ENCODE measurements around the gene AGAP1.

The AGAP1 gene

DNA sequence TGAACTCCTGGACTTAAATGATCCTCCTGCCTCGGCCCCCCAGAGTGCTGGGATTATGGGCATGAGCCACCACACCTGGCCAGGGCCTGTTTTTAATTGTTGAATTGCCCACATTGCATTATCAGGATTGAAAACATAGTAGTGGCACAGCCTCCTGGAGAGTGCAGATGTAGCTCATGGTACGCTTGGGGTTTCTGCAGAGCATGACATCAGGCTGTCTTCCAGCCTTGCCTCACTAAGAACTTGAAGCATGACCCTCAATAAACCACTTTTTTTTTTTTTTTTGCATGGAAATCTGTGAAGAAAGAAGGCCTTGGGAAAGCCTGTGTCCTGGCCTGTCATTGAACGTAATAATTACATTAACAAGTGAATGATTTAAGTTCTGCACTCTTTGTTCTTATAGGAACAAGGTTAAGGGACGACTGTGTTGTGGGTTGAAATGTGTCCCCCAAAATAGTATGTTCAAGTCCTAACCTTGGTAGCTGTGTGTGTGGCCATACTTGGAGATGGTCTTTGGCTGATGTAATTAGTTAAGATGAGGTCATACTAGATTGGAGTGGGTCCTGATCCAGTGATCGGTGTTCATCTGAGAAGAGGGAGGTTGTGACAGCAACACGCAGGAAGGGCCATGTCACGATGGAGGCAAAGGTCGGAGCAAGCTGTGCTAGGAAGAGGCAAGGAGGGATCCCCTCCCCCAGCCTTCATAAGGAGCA is 90.2 kb downstream of the AGAP1 start:
- TF ChIP-seq, protein P1, sequence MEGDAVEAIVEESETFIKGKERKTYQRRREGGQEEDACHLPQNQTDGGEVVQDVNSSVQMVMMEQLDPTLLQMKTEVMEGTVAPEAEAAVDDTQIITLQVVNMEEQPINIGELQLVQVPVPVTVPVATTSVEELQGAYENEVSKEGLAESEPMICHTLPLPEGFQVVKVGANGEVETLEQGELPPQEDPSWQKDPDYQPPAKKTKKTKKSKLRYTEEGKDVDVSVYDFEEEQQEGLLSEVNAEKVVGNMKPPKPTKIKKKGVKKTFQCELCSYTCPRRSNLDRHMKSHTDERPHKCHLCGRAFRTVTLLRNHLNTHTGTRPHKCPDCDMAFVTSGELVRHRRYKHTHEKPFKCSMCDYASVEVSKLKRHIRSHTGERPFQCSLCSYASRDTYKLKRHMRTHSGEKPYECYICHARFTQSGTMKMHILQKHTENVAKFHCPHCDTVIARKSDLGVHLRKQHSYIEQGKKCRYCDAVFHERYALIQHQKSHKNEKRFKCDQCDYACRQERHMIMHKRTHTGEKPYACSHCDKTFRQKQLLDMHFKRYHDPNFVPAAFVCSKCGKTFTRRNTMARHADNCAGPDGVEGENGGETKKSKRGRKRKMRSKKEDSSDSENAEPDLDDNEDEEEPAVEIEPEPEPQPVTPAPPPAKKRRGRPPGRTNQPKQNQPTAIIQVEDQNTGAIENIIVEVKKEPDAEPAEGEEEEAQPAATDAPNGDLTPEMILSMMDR (IDR thresholded peaks at IDR 0.05; ENCODE audit: low read depth, low read length) = no peak
- DNase-seq (ENCODE audit: low read depth in 2 of 2) = no peak

DNA sequence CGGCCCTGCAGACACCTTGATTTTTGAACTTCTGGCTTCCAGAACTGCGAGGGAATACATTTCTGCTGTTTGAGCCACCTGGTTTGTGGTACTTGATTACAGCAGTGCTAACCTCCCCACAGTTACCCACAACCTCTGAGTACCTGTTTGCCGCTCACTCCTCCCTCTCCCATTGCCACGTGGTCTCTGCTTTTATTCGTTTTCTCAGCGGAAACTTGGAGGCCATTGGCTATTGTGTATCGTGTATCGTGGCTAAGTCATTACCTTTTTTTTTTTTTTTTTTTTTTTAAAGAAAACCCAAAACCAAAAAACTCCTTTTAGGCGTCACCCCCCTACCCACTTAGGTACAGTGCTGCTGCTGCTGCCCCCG is 90.8 kb downstream of the AGAP1 start:
- DNase-seq (ENCODE audit: low read depth in 2 of 2) = no peak
- no peak overlapping the region for H3K4me3 ChIP-seq (replicated peaks in 1 of 2; ENCODE audit: low read depth in 2 of 2, low read length in 2 of 2)
- TF ChIP-seq, protein P1 (IDR thresholded peaks at IDR 0.05; ENCODE audit: low read depth, low read length) = no peak

More for the DNA sequence above, 90.2 kb downstream of the AGAP1 start:
- H3K4me3 ChIP-seq (replicated peaks in 1 of 2; ENCODE audit: low read depth in 2 of 2, low read length in 2 of 2) = no peak overlapping the region

DNA sequence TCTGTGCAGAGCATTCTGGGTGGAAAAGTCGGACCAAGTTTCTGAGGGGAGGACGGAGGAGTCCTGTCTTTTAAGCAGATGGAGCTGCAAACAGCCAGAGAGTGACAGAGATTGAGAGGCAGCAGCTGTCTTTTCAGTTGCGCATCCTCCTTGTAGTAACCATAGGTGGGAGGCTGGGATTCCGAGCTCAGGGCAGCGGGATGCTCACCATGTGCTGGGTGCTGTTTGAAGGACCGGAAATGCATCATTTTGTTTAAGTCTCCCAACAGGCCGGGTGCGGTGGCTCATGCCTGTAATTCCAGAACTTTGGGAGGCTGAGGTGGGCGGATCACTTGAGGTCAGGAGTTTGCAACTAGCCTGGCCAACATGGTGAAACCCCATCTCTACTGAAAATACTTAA is 93.4 kb downstream of the AGAP1 start:
- H3K4me3 ChIP-seq (replicated peaks in 1 of 2; ENCODE audit: low read depth in 2 of 2, low read length in 2 of 2) = no peak overlapping the region
- TF ChIP-seq, protein P1 (IDR thresholded peaks at IDR 0.05; ENCODE audit: low read depth, low read length) = no peak
- DNase-seq (ENCODE audit: low read depth in 2 of 2) = no peak

DNA sequence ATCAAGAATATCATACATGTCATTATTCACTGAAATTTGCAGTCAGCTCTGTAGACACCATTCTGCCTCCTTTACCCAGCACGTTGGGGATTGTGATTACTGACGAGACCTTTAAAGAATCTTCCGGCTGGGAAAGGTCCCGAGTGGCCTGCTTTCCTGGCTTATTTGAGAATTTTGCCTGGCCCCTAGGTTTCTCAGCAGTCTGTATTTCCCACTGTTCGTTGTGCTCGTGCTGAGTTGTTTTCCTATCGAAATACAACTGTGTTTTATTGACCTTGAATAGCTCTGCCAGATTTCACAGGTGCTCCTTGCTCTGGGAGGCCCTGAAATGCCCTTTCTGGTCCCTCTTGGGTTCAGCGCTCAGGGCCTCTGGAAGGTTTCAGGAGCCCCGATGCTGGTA is 94.9 kb downstream of the AGAP1 start:
- no peak overlapping the region for H3K4me3 ChIP-seq (replicated peaks in 1 of 2; ENCODE audit: low read depth in 2 of 2, low read length in 2 of 2)
- TF ChIP-seq, protein P1 (IDR thresholded peaks at IDR 0.05; ENCODE audit: low read depth, low read length) = no peak
- no peak for DNase-seq (ENCODE audit: low read depth in 2 of 2)

DNA sequence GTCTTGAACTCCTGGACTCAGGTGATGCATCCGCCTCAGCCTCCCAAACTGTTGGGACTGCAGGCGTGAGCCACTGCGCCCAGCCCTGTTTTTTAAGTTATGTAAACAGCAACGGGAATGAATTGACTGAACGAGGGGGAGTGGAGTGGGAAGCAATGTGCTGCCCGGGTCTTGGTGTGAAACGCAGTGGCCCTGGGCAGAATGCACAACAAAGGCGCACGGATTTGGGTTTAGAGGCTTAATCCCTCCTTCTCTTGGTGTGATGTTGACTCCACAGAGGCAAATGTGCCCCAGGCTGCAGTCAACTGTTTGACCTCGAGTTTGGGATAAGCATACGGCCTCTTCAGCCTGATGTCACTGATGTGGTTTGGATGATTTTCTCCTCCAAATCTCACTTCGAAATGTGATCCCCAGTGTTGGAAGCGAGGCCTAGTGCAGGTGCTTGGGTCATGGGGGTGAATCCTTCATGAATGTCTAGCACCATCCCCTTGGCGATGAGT is 97.4 kb downstream of the AGAP1 start:
- DNase-seq (ENCODE audit: low read depth in 2 of 2) = no peak
- TF ChIP-seq, protein P1 (IDR thresholded peaks at IDR 0.05; ENCODE audit: low read depth, low read length) = no peak
- H3K4me3 ChIP-seq (replicated peaks in 1 of 2; ENCODE audit: low read depth in 2 of 2, low read length in 2 of 2) = no peak overlapping the region

DNA sequence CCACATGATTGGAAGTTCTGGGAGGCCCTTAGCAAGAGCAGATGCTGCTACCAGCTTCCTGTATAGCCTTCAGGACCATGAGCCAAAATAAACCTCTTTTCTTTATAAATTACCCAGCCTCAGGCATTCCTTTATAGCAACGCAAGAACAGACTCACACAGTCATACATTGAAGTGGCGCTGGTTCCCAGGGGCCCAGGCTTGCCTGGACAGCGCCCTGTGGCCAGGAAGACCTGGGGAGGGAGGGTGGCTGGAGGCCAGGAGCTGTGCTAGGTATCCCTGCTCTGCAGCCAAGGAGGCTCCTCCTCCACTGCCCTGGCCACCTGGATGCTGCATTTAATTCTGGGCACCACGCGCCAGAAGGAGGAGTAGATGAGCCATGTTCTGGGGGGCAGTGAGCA is 98.1 kb downstream of the AGAP1 start:
- TF ChIP-seq, protein P1 (IDR thresholded peaks at IDR 0.05; ENCODE audit: low read depth, low read length) = no peak
- H3K4me3 ChIP-seq (replicated peaks in 1 of 2; ENCODE audit: low read depth in 2 of 2, low read length in 2 of 2) = no peak overlapping the region
- DNase-seq (ENCODE audit: low read depth in 2 of 2) = peak in 1 of 2 donors; percentile 59

DNA sequence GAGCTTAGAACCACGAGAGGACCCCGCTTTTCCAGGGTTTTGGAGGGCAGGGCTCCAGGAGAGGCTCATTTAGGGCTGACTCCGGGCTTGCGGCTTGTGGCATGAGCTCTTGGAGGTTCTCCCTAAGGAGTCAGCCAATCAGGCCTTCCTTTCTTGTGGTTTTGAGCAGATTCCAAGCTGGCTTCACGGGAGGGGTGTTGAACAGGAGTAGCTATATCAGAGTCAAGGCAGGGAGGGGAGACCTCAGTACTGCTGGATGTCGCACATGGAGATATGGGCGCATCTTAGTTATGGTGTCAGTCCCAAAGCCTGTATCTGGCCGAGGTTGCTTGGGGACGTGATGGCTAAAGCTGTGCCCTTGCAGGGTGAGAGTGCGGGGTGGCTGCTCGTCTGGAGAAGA is 98.6 kb downstream of the AGAP1 start:
- TF ChIP-seq, protein P1 (IDR thresholded peaks at IDR 0.05; ENCODE audit: low read depth, low read length) = no peak
- no peak for DNase-seq (ENCODE audit: low read depth in 2 of 2)
- H3K4me3 ChIP-seq (replicated peaks in 1 of 2; ENCODE audit: low read depth in 2 of 2, low read length in 2 of 2) = no peak overlapping the region

Measured in cardiac fibroblast (primary cell).